Measurements from ENCODE around the gene HDAC9.

DNA sequence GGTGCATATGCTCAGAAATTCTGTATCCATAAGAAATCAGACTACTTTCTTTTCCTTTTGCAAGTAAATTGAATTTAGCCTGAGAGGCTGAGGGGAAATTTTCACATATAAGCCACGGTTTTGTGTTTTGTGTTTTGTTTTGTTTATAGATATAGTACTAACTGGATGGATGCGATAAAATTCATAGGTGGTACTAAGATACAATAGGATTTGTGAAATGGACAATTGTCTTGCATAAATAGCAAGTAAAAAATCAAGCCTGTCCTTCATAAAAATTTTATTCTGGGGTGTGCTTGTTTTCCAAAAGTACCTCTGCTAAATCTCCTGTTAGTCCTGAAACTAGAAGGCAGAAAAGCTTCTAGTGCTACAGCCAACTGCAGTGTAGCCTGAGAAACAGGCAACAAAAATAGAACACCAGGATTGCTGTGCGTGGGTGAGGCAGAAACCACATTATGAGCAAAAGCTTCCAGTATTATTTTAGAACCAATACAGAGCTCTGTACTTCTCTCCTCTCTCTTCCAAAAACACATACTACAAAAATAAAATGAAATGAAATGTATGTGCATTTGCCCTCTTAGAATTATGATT, 634 bp upstream of the HDAC9 start:
- TF ChIP-seq, protein P1, sequence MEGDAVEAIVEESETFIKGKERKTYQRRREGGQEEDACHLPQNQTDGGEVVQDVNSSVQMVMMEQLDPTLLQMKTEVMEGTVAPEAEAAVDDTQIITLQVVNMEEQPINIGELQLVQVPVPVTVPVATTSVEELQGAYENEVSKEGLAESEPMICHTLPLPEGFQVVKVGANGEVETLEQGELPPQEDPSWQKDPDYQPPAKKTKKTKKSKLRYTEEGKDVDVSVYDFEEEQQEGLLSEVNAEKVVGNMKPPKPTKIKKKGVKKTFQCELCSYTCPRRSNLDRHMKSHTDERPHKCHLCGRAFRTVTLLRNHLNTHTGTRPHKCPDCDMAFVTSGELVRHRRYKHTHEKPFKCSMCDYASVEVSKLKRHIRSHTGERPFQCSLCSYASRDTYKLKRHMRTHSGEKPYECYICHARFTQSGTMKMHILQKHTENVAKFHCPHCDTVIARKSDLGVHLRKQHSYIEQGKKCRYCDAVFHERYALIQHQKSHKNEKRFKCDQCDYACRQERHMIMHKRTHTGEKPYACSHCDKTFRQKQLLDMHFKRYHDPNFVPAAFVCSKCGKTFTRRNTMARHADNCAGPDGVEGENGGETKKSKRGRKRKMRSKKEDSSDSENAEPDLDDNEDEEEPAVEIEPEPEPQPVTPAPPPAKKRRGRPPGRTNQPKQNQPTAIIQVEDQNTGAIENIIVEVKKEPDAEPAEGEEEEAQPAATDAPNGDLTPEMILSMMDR (IDR thresholded peaks at IDR 0.05): no peak
- TF ChIP-seq POLR2A (IDR thresholded peaks at IDR 0.05): no peak
